Medulla oblongata (tissue), 1 donor: ENCODE results near the gene IL4.
"Not testable (repeated sequence)": the region's sequence is repeated elsewhere in the genome, so short reads cannot be mapped to it uniquely, and the experiment has no call there.

ENCODE experiments used
- DNase-seq: peaks from one replicate; pipeline ENCODE4 v3.0.0-alpha.2; 2015; ENCODE audit errors: extremely low spot score

IL4 gene

DNA sequence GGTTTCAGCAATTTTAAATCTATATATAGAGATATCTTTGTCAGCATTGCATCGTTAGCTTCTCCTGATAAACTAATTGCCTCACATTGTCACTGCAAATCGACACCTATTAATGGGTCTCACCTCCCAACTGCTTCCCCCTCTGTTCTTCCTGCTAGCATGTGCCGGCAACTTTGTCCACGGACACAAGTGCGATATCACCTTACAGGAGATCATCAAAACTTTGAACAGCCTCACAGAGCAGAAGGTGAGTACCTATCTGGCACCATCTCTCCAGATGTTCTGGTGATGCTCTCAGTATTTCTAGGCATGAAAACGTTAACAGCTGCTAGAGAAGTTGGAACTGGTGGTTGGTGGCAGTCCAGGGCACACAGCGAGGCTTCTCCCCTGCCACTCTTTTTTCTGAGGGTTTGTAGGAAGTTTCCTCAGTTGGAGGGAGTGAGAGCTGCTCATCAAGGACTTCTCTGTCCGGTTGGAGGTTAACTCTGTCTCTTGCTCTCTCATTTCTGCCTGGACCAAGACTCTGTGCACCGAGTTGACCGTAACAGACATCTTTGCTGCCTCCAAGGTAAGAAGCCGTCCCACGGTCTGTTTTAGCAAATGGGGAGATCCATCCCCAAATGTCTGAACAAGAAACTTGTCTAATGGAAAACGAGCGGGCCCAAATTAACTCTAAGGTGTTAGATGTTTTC is at the start of gene IL4:
TSS of gene IL4 (plus strand) at position 51 of the 692 bp plus-strand sequence. CDS start at position 113, 62 bp downstream.
- no peak for DNase-seq

DNA sequence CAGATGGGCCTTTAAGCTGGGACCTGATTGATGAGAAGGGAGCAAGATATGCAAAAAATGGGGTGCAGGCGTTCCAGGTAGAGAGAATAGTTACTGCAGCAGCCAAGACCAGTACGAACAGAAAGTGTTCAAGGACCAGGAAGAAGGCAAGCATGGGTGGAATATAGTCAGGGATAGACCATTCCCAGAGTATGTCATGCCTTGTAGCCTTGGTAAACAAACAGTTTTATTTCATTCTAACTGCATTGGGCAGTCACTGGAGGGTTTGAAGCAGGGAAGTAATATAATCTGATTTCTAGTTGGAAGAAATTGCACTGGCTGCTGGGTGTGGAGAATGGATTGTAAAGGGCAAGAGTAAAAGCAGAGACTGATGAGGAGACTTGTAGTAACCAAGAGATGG is 46.3 kb upstream of the IL4 start:
- no peak for DNase-seq

DNA sequence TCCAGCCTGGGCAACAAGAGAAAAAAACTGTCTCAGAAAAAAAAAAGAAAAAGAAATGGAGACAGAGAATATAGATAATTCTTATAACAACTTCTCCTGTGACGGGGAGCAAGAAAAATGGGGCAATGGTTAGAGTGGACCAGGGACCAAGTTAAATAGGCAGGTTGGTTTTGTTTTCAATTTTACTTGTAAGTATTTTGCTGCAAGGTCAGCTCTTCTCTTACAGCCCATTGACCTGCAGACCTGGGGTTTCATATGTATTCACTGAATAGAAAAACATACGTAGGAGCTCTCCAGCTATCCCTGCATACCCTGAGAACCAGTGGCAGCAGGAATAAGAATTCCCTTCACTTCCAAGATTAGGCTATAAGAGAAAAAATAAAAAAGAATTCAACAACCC is 45.0 kb upstream of the IL4 start:
- DNase-seq, result no peak

DNA sequence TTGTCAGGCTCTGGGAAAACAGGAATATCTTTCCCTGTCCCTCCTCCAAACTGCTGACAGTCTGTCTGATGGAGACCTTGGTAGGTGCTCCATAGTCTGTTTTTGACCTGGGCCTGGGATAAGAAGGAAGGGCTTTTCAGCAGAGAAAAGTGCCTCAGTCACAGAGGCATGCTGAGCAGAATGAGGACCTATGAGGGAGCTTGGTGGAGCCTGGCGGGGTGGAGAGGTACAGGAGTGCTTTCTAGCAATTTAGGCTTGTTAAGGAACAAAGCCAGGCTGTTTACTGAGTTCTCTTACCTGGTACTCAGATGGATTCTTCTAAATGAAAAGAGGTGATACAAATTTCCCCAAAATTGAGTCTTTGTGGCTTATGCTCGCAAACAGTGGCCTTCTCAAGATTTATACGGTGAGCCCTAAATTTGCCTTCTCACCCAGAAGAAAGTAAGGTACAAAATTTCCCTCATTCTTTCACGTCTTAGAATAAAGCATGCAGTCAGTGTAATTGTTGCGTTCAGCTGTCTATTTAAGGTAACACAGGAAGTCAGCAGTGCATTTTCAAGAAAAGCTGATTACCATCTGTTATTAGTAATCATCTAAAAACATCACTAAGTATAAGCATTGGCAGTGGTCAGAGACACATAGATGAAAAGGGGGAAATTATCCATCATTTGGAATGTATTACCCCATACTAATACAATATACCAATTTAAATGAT is 44.4 kb upstream of the IL4 start:
- no peak for DNase-seq

DNA sequence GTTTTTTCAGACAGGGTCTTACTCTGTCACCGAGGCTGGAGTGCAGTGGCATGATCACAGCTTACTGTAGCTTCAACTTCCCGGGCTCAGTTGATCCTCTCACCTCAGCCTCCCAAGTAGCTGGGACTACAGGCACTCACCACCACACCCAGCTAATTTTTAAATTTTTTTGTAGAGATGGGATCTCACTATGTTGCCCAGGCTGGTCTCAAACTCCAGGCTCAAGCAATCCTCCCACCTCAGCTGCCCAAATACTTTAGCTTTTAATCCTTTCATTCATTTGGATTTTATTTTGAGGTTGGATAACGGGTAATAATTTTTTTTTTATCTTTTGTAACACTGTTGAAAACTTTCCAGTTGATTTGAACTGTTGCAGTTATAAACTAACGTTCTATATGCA is 40.2 kb upstream of the IL4 start:
- DNase-seq, result not testable (repeated sequence)

DNA sequence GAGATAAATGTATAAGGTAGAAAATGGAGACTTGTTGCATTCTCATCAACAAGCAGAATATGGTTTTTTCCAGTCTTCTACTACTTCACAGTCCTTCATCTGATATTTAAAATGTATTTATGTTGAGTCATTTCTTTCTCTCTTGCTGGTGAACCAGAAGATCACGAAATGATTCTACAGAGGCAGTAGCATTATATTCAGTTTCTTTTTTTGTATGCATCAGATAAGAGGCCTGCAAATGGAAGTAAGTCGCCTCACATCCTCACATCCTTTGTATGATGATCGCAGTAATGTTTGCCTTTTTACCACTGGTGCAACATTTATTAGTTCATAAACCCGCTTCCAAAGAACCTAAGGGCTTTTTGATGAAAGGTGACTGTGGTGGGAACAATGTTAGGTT is 37.9 kb upstream of the IL4 start:
- no peak for DNase-seq

DNA sequence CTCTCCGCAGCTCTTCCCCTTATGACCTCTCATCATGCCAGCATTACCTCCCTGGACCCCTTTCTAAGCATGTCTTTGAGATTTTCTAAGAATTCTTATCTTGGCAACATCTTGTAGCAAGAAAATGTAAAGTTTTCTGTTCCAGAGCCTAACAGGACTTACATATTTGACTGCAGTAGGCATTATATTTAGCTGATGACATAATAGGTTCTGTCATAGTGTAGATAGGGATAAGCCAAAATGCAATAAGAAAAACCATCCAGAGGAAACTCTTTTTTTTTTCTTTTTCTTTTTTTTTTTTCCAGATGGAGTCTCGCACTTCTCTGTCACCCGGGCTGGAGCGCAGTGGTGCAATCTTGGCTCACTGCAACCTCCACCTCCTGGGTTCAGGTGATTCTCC is 36.5 kb upstream of the IL4 start:
- no peak for DNase-seq

DNA sequence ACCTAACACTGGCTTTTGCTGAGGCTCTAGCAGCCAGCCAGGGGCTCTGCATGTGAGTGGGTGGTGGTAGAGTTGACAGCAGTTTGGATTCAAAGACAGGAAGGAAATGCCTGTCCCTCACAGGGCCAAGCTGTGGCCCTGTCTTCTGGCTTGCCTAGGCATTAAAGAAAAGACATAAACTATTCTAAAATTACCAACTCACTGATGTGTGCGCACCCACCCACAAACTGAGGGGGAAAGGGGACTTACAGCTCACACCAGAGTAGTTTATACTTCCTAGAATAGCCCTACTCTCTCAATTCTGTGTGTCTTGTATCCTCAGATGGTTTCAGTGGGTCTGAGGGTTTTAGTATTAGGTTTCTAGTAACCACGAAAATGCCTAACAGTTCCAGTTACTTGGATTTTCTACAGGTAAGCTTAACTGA is 34.1 kb upstream of the IL4 start:
- no peak for DNase-seq

DNA sequence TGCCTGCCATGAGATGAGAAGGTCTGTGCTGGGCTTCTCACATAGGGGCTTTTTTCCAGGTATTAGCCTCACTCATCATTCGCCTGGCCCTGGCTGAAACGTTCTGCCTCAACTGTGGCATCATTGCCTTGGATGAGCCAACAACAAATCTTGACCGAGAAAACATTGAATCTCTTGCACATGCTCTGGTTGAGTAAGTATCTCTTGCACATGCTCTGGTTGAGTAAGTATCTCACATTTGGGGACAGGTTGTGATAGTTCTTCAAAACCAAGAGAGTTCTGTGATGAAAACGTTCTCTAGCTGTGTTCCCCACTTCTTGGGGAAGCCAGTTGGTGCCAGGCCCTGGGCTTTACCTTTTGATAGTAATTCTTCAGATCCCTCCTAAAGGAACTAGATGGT is 33.2 kb upstream of the IL4 start:
- no peak for DNase-seq

DNA sequence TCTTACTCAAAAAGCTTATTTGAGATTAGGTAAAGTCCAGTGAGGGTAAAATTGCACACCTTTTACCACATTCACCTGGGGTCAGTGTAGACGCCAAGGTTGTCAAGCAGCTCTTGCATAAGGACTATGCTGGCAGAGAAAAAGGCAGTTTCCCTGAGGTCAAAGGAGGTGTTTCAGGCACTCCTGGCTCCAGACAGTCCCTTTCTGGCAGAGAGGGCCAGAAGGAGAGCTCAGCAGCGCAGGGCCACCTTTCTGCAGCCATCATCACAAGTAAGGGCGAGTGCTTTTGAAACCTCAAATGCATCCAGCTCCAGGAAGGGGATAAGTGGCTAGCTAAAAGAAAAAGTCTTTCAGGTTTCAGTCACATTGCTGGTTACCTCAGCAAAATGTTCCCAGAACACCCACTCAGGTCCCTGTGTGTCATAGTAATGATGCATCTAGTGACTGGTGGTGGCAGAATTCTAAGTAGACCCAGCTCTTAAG is 32.5 kb upstream of the IL4 start:
- no peak for DNase-seq

DNA sequence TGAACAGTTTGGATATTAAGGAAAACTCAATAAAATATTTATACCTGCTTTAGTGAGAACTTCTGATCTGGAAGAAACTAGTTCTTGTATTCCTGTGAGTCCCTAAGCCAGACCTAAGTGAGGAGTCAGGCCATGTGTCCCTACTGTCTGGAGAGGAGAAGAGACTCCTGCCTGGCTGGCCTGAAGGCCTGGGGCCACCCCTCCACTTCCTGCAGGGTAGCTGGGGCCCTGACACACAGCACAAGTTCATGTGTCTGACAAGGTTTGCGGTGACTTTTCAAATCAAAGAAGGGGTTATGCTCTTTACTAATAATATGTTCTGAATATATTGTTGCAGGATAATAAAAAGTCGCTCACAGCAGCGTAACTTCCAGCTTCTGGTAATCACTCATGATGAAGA is 31.9 kb upstream of the IL4 start:
- DNase-seq, result no peak

DNA sequence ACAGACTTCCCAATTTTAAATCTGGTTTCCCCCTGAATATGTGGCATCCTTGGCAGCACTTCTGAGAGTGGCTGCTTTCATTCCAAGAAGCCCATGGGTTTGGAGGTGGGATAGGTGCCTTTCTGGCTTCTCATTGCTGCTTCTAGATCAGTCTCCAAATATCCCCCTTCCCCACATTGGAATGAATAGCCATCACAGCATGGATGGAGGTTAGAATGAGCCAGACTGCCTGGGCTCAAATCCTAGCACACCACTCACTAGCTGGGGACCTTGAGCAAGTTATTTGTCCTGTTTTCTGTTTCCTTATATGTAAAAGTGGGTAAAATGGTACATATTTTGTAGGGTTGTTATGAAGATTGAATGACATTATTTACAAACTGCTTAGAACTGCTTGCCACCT is 29.6 kb upstream of the IL4 start:
- no peak for DNase-seq

DNA sequence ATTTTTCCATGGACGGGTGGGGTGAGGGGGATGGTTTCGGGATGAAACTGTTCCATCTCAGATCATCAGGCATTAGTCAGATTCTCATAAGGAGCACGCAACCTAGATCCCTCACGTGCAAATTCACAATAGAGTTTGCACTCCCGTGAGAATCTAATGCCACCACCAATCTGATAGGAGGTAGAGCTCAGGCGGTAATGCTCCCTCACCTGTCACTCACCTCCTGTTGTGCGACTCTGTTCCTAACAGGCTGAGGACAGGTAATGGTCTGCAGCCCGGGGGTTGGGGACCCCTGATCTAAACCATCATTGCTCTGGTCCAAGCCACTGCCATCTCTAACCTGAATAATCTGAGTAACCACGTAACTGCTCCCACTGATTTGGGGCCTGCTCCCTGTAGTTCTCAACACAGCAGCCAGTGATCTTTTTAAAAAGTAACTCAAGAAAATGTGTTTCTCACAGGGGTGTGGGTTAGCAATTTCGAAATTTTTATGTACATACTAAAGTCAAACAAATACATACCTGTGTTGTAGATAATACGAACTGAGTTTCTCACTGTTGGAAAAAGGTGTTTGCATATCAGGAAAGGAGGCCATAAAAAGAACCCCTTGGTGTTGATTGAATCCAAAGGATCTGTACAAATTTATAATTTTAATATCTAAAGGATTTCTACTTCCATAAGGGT is 27.1 kb upstream of the IL4 start:
- DNase-seq, result no peak

DNA sequence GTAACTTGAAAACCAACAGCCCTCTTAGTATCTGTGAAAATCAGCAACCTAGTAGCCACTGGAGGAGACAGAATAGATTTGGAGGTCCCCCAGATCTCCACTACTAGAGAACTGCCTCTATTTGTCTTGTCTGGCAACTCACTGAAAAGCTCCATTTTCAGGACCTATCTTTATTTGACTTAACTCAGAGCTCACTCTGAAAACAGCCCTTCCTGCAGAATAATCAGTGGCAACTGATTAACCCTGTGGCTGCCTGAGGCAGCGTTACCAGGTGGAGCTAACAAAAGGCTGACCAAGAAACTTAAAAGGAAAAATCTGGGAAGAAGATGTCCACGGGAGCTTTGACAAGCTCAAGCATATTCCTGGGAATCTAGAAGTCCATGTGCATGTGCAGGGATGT is 26.3 kb upstream of the IL4 start:
- no peak for DNase-seq

DNA sequence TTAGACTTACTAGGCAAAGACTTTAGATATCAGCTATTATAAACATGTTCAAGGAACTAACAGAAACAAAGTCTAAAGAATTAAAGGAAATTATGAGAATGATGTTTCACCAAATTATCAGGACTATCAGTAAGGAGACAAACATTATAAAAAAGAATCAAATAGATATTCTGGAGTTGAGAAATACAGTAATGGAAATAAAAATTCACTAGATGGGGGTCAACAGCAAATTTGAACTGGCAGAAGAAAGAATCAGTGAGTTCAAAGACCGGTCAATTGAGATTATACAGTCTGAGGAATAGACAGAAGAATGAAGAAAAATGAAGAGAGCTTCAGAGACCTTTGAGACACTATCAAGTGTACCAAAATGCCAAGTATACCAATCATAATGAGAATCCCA is 25.4 kb upstream of the IL4 start:
- no peak for DNase-seq

DNA sequence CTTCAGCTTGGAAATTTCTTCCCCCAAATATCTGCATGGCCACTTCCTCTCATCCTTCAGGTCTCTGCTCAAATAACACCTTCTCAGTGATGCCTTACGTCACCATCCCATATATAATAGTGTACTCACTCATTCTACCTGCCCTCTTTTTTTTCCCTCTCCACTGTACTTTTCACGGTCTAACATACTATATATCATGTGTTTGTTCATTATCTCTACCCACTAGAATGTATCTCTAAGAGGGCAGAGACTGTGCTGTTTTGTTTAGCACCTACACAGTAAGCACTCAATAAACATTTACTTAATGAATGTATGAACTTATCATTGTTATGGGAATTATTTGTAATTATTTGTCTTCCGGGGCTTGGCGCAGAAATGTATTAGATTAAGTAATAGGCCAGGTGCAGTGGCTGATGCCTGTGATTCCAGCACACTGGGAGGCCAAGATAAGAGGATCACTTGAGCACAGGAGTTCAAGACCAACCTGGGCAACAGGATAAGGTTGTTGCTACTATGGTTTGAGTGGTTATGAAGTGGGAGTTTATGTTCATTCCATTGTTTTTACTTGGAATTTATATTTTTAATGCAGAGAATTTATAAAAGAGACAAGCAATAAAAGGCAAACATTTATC is 21.8 kb upstream of the IL4 start:
- DNase-seq, result no peak

DNA sequence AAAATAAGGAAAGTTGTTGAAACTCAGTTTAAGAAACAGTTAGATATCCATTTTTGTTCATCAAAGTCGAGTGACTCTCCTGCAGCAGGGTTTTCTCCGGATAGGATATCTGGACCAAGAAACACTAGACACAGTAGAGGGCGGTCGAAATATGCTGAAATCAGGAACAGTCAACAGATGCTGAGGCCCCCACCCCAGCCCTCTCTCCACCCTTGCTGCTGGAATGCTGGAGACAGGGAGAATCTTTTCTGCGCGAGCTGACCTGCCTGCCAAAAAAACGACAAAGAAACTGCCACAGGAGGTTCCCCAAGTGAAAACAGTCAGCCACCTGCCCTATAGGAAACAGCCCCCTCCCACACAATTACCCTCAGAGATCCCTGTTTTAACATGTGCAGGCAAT is 20.1 kb upstream of the IL4 start:
- no peak for DNase-seq

DNA sequence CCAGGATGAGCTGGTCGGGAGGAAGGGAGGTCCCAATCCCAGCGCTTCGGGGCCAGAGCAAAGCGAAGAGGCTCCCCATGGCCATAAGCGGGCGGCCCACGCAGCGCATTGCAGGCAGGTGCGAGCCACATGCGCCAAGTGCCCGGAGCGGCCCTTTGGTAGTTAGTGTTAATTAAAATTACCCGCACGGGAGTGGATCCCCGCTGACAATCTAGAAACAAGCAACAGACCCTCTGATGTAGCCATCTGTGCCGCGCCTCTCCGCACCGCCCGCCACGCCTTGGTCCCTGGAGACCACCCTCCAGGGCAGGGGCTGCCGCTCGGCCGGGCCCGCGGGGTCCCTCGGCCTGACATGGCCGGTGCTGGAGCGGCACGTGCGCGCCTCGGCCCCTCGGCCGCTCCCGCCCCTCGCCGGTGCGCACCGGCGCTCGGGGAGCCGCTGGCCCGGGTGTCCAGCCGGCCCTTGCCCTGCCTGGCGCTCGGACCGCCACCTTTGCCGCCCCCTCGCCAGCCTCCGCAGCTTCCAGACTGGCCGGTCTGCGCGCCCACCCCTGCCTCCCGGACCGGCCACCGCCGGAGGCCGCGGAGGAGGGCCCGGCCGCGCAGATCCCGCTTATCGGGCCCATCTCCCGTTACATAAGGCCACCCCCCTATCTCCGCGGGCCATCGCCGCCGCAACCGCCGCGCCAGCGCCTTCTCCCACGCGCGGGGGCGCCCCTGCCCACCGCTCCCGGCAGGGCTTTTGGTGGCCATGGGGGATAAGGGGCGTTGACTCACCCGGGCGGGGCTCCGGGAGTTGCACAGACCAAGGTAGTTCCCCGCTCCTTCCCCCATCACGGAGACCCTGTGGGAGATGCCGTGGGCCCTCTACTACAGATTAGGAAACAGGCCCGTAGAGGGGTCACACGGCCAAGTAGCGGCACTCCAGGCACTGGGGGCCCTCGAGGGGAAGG is 17.7 kb upstream of the IL4 start:
- peak; percentile 34 for DNase-seq

DNA sequence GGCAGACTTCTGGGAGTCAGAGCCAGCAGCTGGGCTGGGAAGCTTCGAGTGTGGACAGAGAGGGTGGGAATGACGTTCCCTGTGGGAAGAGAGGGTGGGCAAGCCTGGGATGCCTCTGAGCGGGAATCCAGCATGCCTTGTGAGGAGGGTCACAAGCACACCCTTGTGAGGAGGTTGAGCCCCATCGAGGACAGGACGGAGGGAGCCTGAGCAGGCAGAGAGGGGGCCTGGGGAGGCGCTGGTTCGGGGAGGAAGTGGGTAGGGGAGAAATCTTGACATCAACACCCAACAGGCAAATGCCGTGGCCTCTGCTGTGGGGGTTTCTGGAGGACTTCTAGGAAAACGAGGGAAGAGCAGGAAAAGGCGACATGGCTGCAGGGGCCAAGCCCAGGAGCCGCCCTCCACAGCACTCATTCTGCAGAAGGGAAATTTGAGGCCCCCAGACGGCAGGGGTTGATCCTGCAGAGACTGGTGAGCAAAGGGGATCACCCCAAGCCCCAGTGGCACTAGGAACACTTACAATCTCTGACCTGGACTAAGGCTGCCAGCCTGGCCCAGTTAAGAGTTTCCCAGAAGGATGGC is 16.9 kb upstream of the IL4 start:
- no peak for DNase-seq

DNA sequence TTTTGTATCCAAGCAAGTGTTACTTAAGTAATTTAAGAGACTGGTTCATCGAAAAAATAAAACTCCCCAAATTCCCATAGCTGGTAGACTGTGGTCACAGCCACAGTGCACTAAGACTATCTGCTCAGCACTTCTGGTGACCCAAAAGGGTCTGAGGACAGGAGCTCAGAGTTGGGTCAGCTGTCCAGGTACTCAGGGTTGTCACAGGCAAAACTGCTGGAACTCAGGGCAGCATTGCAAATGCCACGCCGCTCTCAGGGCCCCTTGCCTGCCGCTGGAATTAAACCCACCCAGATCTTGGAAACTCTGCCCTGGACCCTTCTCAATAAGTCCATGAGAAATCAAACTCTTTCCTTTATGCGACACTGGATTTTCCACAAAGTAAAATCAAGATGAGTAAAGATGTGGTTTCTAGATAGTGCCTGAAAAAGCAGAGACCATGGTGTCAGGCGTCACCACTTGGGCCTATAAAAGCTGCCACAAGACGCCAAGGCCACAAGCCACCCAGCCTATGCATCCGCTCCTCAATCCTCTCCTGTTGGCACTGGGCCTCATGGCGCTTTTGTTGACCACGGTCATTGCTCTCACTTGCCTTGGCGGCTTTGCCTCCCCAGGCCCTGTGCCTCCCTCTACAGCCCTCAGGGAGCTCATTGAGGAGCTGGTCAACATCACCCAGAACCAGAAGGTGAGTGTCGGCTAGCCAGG is 16.0 kb upstream of the IL4 start, which contains the start of gene IL13:
TSS of gene IL13 (plus strand) at position 498 of the 705 bp plus-strand sequence. CDS start at position 512, 14 bp downstream.
- DNase-seq, result no peak
